Upper lobe of right lung (tissue), 1 donor: ENCODE results near the gene HDAC1. TPM values are rescaled to one million over a fixed set of nuclear protein-coding genes. Genes with fewer than 3 reads are reported as not detected.
"Not testable (repeated sequence)": the region's sequence is repeated elsewhere in the genome, so short reads cannot be mapped to it uniquely, and the experiment has no call there.

ENCODE experiments used
- ATAC-seq: fragments of 200-7000 bp; cut with Tn5 transposase; one replicate; pipeline ENCODE4 v1.9.1; 2020; ENCODE audit warnings: mild to moderate bottlenecking, moderate library complexity
- DNase-seq: peaks from one replicate; pipeline ENCODE4 v3.0.0-alpha.2; 2020
- H3K27ac ChIP-seq: fragments of 200-600 bp; one replicate; pipeline ENCODE4 v1.8.0; 2022
- H3K27me3 ChIP-seq: fragments of 200-600 bp; one replicate; pipeline ENCODE4 v1.8.0; 2022; ENCODE audit warnings: mild to moderate bottlenecking
- H3K36me3 ChIP-seq: fragments of 200-600 bp; one replicate; pipeline ENCODE4 v1.8.0; 2022
- H3K4me1 ChIP-seq: fragments of 200-600 bp; one replicate; pipeline ENCODE4 v1.8.0; 2022
- H3K4me3 ChIP-seq: fragments of 200-600 bp; one replicate; pipeline ENCODE4 v1.8.0; 2022; ENCODE audit warnings: mild to moderate bottlenecking
- H3K9me3 ChIP-seq: fragments of 200-600 bp; one replicate; pipeline ENCODE4 v1.8.0; 2022
- intact Hi-C: fragments of 100-400 bp; cut with DNase I; formaldehyde crosslinking; loops from one replicate; pipeline ENCODE4 v1.11.0; 2022
- total RNA-seq: library from RNA; stranded (reverse); fragmentation: NEBNext Ultra II Directional; extraction: Animal tissue kit (Norgen Biotek cat#: 25700); gene quantifications from one replicate; pipeline ENCODE4 v1.2.1, GENCODE V29; 2021
- TF ChIP-seq, protein P1 (sequence below): fragments of 200-600 bp; IDR thresholded peaks from one replicate; pipeline ENCODE4 v1.8.0; 2022; ENCODE audit warnings: antibody characterized with exemption
- donor health status: DM: no; HTN: yes; CAD: no; lungs with severe emphysema.

The HDAC1 gene
- total RNA-seq, 1 donor from 2014 or later: 71.2 TPM

- no peak overlapping the region for H3K4me3 ChIP-seq
- peak; percentile 20 for ATAC-seq
- DNase-seq: no peak
Observed at GRCh38 chr1:32273391-32274208, 18.3 kb upstream of the HDAC1 start.

DNA sequence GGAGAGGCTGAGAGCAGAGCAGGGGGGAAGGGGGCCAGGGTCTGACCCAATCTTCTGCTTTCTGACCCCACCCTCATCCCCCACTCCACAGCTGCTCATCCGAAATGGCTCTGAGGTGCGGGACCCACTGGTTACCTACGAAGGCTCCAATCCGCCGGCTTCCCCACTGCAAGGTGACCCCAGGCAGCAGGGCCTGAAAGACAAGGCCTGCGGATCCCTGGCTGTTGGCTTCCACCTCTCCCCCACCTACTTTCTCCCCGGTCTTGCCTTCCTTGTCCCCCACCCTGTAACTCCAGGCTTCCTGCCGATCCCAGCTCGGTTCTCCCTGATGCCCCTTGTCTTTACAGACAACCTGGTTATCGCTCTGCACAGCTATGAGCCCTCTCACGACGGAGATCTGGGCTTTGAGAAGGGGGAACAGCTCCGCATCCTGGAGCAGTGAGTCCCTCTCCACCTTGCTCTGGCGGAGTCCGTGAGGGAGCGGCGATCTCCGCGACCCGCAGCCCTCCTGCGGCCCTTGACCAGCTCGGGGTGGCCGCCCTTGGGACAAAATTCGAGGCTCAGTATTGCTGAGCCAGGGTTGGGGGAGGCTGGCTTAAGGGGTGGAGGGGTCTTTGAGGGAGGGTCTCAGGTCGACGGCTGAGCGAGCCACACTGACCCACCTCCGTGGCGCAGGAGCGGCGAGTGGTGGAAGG, 17.1 kb upstream of the HDAC1 start:
- Histone ChIP-seq H3K4me3 (no peak overlapping the region), H3K27ac (no peak overlapping the region), H3K27me3 (peaks cover 22% of the 10 kb centered on the region), H3K4me1 (no peaks in the 10 kb centered on the region), H3K9me3 (no peaks in the 10 kb centered on the region), H3K36me3 (no peaks in the 10 kb centered on the region)
- TF ChIP-seq, protein P1, sequence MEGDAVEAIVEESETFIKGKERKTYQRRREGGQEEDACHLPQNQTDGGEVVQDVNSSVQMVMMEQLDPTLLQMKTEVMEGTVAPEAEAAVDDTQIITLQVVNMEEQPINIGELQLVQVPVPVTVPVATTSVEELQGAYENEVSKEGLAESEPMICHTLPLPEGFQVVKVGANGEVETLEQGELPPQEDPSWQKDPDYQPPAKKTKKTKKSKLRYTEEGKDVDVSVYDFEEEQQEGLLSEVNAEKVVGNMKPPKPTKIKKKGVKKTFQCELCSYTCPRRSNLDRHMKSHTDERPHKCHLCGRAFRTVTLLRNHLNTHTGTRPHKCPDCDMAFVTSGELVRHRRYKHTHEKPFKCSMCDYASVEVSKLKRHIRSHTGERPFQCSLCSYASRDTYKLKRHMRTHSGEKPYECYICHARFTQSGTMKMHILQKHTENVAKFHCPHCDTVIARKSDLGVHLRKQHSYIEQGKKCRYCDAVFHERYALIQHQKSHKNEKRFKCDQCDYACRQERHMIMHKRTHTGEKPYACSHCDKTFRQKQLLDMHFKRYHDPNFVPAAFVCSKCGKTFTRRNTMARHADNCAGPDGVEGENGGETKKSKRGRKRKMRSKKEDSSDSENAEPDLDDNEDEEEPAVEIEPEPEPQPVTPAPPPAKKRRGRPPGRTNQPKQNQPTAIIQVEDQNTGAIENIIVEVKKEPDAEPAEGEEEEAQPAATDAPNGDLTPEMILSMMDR: no peak
- no peak for DNase-seq
- intact Hi-C loops: no loop called here
- no peak for ATAC-seq

More at GRCh38 chr1:32273391-32274208, 18.3 kb upstream of the HDAC1 start:
- no peaks in the 10 kb centered on the region for H3K36me3 ChIP-seq
- intact Hi-C loops: no loop called here
- H3K4me1 ChIP-seq: no peaks in the 10 kb centered on the region
- H3K27ac ChIP-seq: no peak overlapping the region
- peaks cover 22% of the 10 kb centered on the region for H3K27me3 ChIP-seq
- TF ChIP-seq, protein P1: no peak
- H3K9me3 ChIP-seq: no peaks in the 10 kb centered on the region

GRCh38 chr1:32275424-32275823, 16.5 kb upstream of the HDAC1 start:
- Histone ChIP-seq H3K9me3 (no peaks in the 10 kb centered on the region), H3K36me3 (no peaks in the 10 kb centered on the region), H3K4me3 (no peak overlapping the region), H3K4me1 (no peaks in the 10 kb centered on the region), H3K27ac (no peak overlapping the region), H3K27me3 (peaks cover 22% of the 10 kb centered on the region)
- ATAC-seq (peak; percentile 38), DNase-seq (peak; percentile 72)
- TF ChIP-seq, protein P1: no peak
- intact Hi-C loops: no loop called here

GRCh38 chr1:32276032-32276782, 15.7 kb upstream of the HDAC1 start:
- Histone ChIP-seq H3K36me3 (no peaks in the 10 kb centered on the region), H3K4me3 (no peak overlapping the region), H3K27me3 (peaks cover 22% of the 10 kb centered on the region), H3K27ac (no peak overlapping the region), H3K9me3 (no peaks in the 10 kb centered on the region), H3K4me1 (no peaks in the 10 kb centered on the region)
- intact Hi-C loops: no loop called here
- ATAC-seq (no peak), DNase-seq (no peak)
- TF ChIP-seq, protein P1: no peak

GRCh38 chr1:32284777-32285176, 7.1 kb upstream of the HDAC1 start:
- H3K4me3 ChIP-seq, H3K4me1 ChIP-seq, H3K27me3 ChIP-seq, H3K36me3 ChIP-seq, intact Hi-C loops, ATAC-seq, H3K9me3 ChIP-seq, DNase-seq, H3K27ac ChIP-seq: not testable (repeated sequence)

DNA sequence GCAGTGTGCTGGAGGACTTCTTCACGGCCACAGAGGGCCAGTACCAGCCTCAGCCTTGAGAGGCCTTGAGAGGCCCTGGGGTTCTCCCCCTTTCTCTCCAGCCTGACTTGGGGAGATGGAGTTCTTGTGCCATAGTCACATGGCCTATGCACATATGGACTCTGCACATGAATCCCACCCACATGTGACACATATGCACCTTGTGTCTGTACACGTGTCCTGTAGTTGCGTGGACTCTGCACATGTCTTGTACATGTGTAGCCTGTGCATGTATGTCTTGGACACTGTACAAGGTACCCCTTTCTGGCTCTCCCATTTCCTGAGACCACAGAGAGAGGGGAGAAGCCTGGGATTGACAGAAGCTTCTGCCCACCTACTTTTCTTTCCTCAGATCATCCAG, 6.2 kb upstream of the HDAC1 start:
- intact Hi-C loops: no loop called here
- Histone ChIP-seq H3K4me1 (no peaks in the 10 kb centered on the region), H3K9me3 (no peaks in the 10 kb centered on the region), H3K27me3 (no peaks in the 10 kb centered on the region), H3K27ac (no peak overlapping the region), H3K4me3 (no peak overlapping the region), H3K36me3 (no peaks in the 10 kb centered on the region)
- ATAC-seq: peak; percentile 35
- TF ChIP-seq, protein P1: no peak
- DNase-seq: no peak
